SU-DHL-6 (cell line): ENCODE measurements around the gene PYGL.
A peak's percentile ranks its signal among the peaks of the same experiment; 100 is the strongest.

Source experiments
- H2AFZ ChIP-seq: fragments of 200-600 bp; sonication (generic); 2 replicates; pipeline ENCODE4 v1.6.1; 2014; ENCODE audit warnings: low read depth, mild to moderate bottlenecking, moderate library complexity, mixed read lengths, antibody characterized with exemption, low read length; ENCODE audit not compliant: severe bottlenecking
- H3F3A ChIP-seq: fragments of 200-600 bp; shearing (Covaris generic); 2 replicates; pipeline ENCODE4 v1.6.0; 2016; ENCODE audit warnings: antibody characterized with exemption, mild to moderate bottlenecking; ENCODE audit not compliant: insufficient read depth
- H3K27ac ChIP-seq: fragments of 200-600 bp; sonication (generic); 2 replicates; pipeline ENCODE4 v1.5.1; 2016; ENCODE audit warnings: low read depth, mild to moderate bottlenecking, low read length, moderate library complexity, mixed read lengths
- H3K27me3 ChIP-seq: fragments of 200-600 bp; sonication (generic), shearing (Covaris generic); 2 replicates; pipeline ENCODE4 v1.6.0; 2014; ENCODE audit warnings: mild to moderate bottlenecking, low read length
- H3K36me3 ChIP-seq: fragments of 200-600 bp; sonication (generic); 2 replicates; pipeline ENCODE4 v1.6.1; 2014; ENCODE audit warnings: mild to moderate bottlenecking, low read length, mixed read lengths
- H3K4me2 ChIP-seq: fragments of 300-600, 200-600 bp; shearing (Covaris generic), sonication (generic); 2 replicates; pipeline ENCODE4 v1.6.0; 2014; ENCODE audit warnings: low read length, low read depth, mild to moderate bottlenecking; ENCODE audit not compliant: poor library complexity, severe bottlenecking
- H3K4me3 ChIP-seq: fragments of 200-600 bp; sonication (generic); 2 replicates; pipeline ENCODE4 v1.5.1; 2014; ENCODE audit warnings: antibody characterized with exemption, low read length, mild to moderate bottlenecking, mixed read lengths; ENCODE audit not compliant: insufficient read depth, poor library complexity, severe bottlenecking
- H3K79me2 ChIP-seq: fragments of 200-600 bp; sonication (generic); 2 replicates; pipeline ENCODE4 v1.6.1; 2014; ENCODE audit warnings: mild to moderate bottlenecking, low read length, moderate library complexity; ENCODE audit not compliant: insufficient read depth
- H3K9ac ChIP-seq: fragments of 200-600 bp; sonication (generic); 2 replicates; pipeline ENCODE4 v1.7.0; 2014; ENCODE audit warnings: mild to moderate bottlenecking, low read length
- H3K9me2 ChIP-seq: fragments of 200-600 bp; sonication (generic); replicated peaks from 2 replicates; pipeline ENCODE4 v1.6.1; 2014; ENCODE audit warnings: low read length; ENCODE audit not compliant: insufficient read depth
- H3K9me3 ChIP-seq: fragments of 200-600 bp; sonication (generic); 2 replicates; pipeline ENCODE4 v1.6.1; 2014; ENCODE audit warnings: low read length, mixed read lengths; ENCODE audit not compliant: insufficient read depth
- H4K20me1 ChIP-seq: fragments of 200-600 bp; sonication (generic); 2 replicates; pipeline ENCODE4 v1.6.1; 2014; ENCODE audit warnings: low read depth, mild to moderate bottlenecking, antibody characterized with exemption, low read length, moderate library complexity, mixed read lengths
- EZH2phosphoT487 ChIP-seq: fragments of 200-600 bp; sonication (generic), shearing (Covaris generic); conservative IDR thresholded peaks from 2 replicates; pipeline ENCODE4 v1.6.1; 2018; ENCODE audit warnings: mild to moderate bottlenecking, antibody characterized with exemption, low read length, moderate library complexity, mixed read lengths
- TF ChIP-seq, protein P1 (sequence below): fragments of 200-600 bp; sonication (generic); IDR thresholded peaks from one replicate; pipeline ENCODE4 v1.5.1; 2017; ENCODE audit warnings: antibody characterized with exemption, mild to moderate bottlenecking, low read length, moderate library complexity; ENCODE audit not compliant: insufficient read depth, poor library complexity, severe bottlenecking

The PYGL gene

GRCh38 chr14:50954811-50955372, 10.6 kb upstream of the PYGL start:
- Histone ChIP-seq H3K4me2 (no peak overlapping the region), H3K27ac (no peak overlapping the region), H3K79me2 (no peaks in the 10 kb centered on the region), H3K4me3 (no peak overlapping the region), H3K9me2 (no peaks in the 10 kb centered on the region), H3K36me3 (no peaks in the 10 kb centered on the region), H3K9ac (no peak overlapping the region), H3F3A (no peaks in the 10 kb centered on the region), H3K27me3 (no peaks in the 10 kb centered on the region), H4K20me1 (no peaks in the 10 kb centered on the region), H2AFZ (no peak overlapping the region), H3K9me3 (no peaks in the 10 kb centered on the region)
- TF ChIP-seq, protein P1, sequence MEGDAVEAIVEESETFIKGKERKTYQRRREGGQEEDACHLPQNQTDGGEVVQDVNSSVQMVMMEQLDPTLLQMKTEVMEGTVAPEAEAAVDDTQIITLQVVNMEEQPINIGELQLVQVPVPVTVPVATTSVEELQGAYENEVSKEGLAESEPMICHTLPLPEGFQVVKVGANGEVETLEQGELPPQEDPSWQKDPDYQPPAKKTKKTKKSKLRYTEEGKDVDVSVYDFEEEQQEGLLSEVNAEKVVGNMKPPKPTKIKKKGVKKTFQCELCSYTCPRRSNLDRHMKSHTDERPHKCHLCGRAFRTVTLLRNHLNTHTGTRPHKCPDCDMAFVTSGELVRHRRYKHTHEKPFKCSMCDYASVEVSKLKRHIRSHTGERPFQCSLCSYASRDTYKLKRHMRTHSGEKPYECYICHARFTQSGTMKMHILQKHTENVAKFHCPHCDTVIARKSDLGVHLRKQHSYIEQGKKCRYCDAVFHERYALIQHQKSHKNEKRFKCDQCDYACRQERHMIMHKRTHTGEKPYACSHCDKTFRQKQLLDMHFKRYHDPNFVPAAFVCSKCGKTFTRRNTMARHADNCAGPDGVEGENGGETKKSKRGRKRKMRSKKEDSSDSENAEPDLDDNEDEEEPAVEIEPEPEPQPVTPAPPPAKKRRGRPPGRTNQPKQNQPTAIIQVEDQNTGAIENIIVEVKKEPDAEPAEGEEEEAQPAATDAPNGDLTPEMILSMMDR: peak; percentile 49
- no peak for TF ChIP-seq EZH2phosphoT487

DNA sequence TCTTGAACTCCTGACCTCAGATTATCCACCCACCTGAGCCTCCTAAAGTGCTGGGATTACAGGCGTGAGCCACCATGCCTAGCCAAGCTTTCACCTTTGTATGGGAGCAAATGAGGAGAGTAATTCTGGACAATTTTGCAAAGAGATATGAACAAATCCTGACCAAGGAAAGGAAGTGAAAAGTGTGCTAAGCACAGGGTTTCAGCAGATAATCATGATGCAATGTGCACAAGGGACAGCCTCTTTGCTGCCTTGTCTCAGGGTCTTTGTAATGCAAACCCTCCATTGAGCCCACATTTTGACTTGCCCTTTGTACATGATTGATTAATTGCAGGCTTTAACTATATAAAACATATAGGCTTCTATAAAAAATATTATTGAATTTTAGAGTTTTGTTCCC, 9.2 kb upstream of the PYGL start:
- no peak for TF ChIP-seq EZH2phosphoT487
- TF ChIP-seq, protein P1: no peak
- H3K9ac ChIP-seq: no peak overlapping the region
- no peak overlapping the region for H2AFZ ChIP-seq
- H3K79me2 ChIP-seq: no peaks in the 10 kb centered on the region
- no peak overlapping the region for H3K4me2 ChIP-seq
- no peaks in the 10 kb centered on the region for H3K36me3 ChIP-seq
- no peaks in the 10 kb centered on the region for H3K9me2 ChIP-seq
- no peaks in the 10 kb centered on the region for H3K9me3 ChIP-seq
- H3K27me3 ChIP-seq: no peaks in the 10 kb centered on the region
- H3F3A ChIP-seq: no peaks in the 10 kb centered on the region
- no peaks in the 10 kb centered on the region for H4K20me1 ChIP-seq
- no peak overlapping the region for H3K27ac ChIP-seq
- H3K4me3 ChIP-seq: no peak overlapping the region

- Histone ChIP-seq H4K20me1 (no peaks in the 10 kb centered on the region), H3K27me3 (no peaks in the 10 kb centered on the region), H3K9me2 (no peaks in the 10 kb centered on the region), H3K27ac (no peak overlapping the region), H3K4me3 (no peak overlapping the region), H3K36me3 (no peaks in the 10 kb centered on the region), H3K79me2 (no peaks in the 10 kb centered on the region), H3K9me3 (no peaks in the 10 kb centered on the region), H3F3A (no peaks in the 10 kb centered on the region), H3K4me2 (no peak overlapping the region), H2AFZ (no peak overlapping the region), H3K9ac (no peak overlapping the region)
- TF ChIP-seq EZH2phosphoT487: no peak
- TF ChIP-seq, protein P1: no peak
These were observed 6.7 kb upstream of the PYGL start for GRCh38 chr14:50951032-50951431.
